ENCODE data around the gene SNAI3. TPM values are rescaled to one million over a fixed set of nuclear protein-coding genes. Genes with fewer than 3 reads are reported as not detected.
A peak's percentile ranks its signal among the peaks of the same experiment; 100 is the strongest.
"Not testable (repeated sequence)": the region's sequence is repeated elsewhere in the genome, so short reads cannot be mapped to it uniquely, and the experiment has no call there.

The SNAI3 gene
- total and polyA plus RNA-seq, 8 donors, result 0.19 to 1.9 (median 0.72) TPM

- DNase-seq (peak in 1 of 6 donors; percentile 60), FAIRE-seq (no peak), ATAC-seq (no peak)
- intact Hi-C loops (cut with DNase I), result no loop called here
- Histone ChIP-seq H3K9me3 (no peaks in the 10 kb centered on the region), H3K36me3 (no peaks in the 10 kb centered on the region), H3K27me3 (no peaks in the 10 kb centered on the region), H3K4me1 (no peaks in the 10 kb centered on the region), H3K4me3 (no peak overlapping the region), H3K27ac (no peak overlapping the region)
- no peak for TF ChIP-seq CTCF (IDR thresholded peaks at IDR 0.05)
- WGBS, 2 donors, result 87 to 88% methylated on average over 21 to 22 of the region's 22 CpGs
These were observed 9.6 kb downstream of the SNAI3 start for GRCh38 chr16:88676502-88677242.

- TF ChIP-seq CTCF (IDR thresholded peaks at IDR 0.05), result no peak
- no peaks in the 10 kb centered on the region for H3K4me1 ChIP-seq
- no peak overlapping the region for H3K27ac ChIP-seq
- no peak overlapping the region for H3K4me3 ChIP-seq
- DNase-seq, result no peak
- WGBS, 2 donors, result 85 to 88% methylated on average over 19 of the region's 19 CpGs
- H3K27me3 ChIP-seq, result no peaks in the 10 kb centered on the region
- no peaks in the 10 kb centered on the region for H3K36me3 ChIP-seq
- no peak for FAIRE-seq
- intact Hi-C loops (cut with DNase I), result no loop called here
- no peaks in the 10 kb centered on the region for H3K9me3 ChIP-seq
- ATAC-seq, result no peak
These were observed 12.5 kb downstream of the SNAI3 start for GRCh38 chr16:88673716-88674379.

GRCh38 chr16:88672776-88673175, 13.5 kb downstream of the SNAI3 start:
- ATAC-seq, result peak in 3 of 4 donors; percentile 48 to 70 (median 49)
- H3K4me1 ChIP-seq, result no peaks in the 10 kb centered on the region
- no peaks in the 10 kb centered on the region for H3K9me3 ChIP-seq
- peak in 1 of 6 donors; percentile 41 for DNase-seq
- no peaks in the 10 kb centered on the region for H3K27me3 ChIP-seq
- intact Hi-C loops (cut with DNase I), result no loop called here
- H3K4me3 ChIP-seq, result no peak overlapping the region
- no peak overlapping the region for H3K27ac ChIP-seq
- no peak for FAIRE-seq
- 45 to 53% methylated on average over 11 of the region's 11 CpGs for WGBS, 2 donors
- TF ChIP-seq CTCF (IDR thresholded peaks at IDR 0.05), result no peak
- no peaks in the 10 kb centered on the region for H3K36me3 ChIP-seq

GRCh38 chr16:88671806-88672205, 14.5 kb downstream of the SNAI3 start:
- no peaks in the 10 kb centered on the region for H3K36me3 ChIP-seq
- TF ChIP-seq CTCF (IDR thresholded peaks at IDR 0.05), result no peak
- no peaks in the 10 kb centered on the region for H3K9me3 ChIP-seq
- intact Hi-C loops (cut with DNase I), result no loop called here
- H3K4me1 ChIP-seq, result no peaks in the 10 kb centered on the region
- H3K27ac ChIP-seq, result no peak overlapping the region
- WGBS, 2 donors, result 85 to 90% methylated on average over 23 of the region's 23 CpGs
- FAIRE-seq (no peak), ATAC-seq (no peak), DNase-seq (peak in 1 of 6 donors; percentile 44)
- H3K4me3 ChIP-seq, result no peak overlapping the region
- H3K27me3 ChIP-seq, result no peaks in the 10 kb centered on the region

GRCh38 chr16:88669980-88670379, 16.3 kb downstream of the SNAI3 start:
- Histone ChIP-seq H3K27ac (no peak overlapping the region), H3K4me3 (no peak overlapping the region), H3K36me3 (no peaks in the 10 kb centered on the region), H3K4me1 (peaks cover 0 to 6% (median 0%) of the 10 kb centered on the region in 3 donors), H3K9me3 (no peaks in the 10 kb centered on the region), H3K27me3 (no peaks in the 10 kb centered on the region)
- ATAC-seq, result no peak
- no peak for FAIRE-seq
- DNase-seq, result peak in 1 of 6 donors; percentile 18
- TF ChIP-seq CTCF (IDR thresholded peaks at IDR 0.05), result no peak
- intact Hi-C loops (cut with DNase I), result no loop called here
- 61 to 71% methylated on average over 10 of the region's 10 CpGs for WGBS, 2 donors

GRCh38 chr16:88669493-88669892, 16.8 kb downstream of the SNAI3 start:
- ATAC-seq; H3K27me3 ChIP-seq; H3K36me3 ChIP-seq; FAIRE-seq; DNase-seq; intact Hi-C loops (cut with DNase I); H3K9me3 ChIP-seq; H3K4me3 ChIP-seq; H3K27ac ChIP-seq: not testable (repeated sequence)
- WGBS, 2 donors, result 91 to 93% methylated on average over 8 of the region's 8 CpGs
- peaks cover 0 to 11% (median 0%) of the 10 kb centered on the region in 3 donors for H3K4me1 ChIP-seq
